OCI-LY7 (cell line): ENCODE results near the gene RNF182.

Experiments used
- EZH2phosphoT487 ChIP-seq: fragments of 200-600 bp; sonication (generic); IDR thresholded peaks from 2 replicates; pipeline ENCODE4 v1.6.1; 2018; ENCODE audit warnings: low read depth, borderline replicate concordance, mild to moderate bottlenecking, mixed run types, antibody characterized with exemption, low read length, moderate library complexity, mixed read lengths
- TF ChIP-seq, protein P1 (sequence below): fragments of 200-600 bp; sonication (generic); conservative IDR thresholded peaks from 2 replicates; pipeline ENCODE4 v1.5.1; 2014; ENCODE audit warnings: mild to moderate bottlenecking, antibody characterized with exemption, low read length, moderate library complexity, mixed read lengths

DNA sequence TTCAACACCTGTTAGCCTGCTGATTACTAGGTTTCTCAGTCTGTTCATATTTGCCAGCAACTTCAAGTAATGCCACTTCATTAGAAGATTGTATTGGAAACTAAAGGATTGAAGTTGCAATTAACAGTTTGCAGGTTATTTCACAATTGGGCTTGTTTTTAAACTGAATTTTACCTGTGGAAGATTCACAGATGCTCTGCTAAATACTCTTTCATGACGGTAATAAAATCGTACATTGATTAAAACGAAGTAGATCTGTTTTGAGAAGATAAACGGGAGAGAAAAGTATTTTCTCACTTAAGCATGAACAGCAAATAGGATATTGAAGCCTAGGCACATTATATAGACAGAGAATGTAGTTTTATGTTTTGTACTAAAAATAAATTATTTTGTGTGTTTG is 1.6 kb downstream of the RNF182 start:
- TF ChIP-seq, protein P1, sequence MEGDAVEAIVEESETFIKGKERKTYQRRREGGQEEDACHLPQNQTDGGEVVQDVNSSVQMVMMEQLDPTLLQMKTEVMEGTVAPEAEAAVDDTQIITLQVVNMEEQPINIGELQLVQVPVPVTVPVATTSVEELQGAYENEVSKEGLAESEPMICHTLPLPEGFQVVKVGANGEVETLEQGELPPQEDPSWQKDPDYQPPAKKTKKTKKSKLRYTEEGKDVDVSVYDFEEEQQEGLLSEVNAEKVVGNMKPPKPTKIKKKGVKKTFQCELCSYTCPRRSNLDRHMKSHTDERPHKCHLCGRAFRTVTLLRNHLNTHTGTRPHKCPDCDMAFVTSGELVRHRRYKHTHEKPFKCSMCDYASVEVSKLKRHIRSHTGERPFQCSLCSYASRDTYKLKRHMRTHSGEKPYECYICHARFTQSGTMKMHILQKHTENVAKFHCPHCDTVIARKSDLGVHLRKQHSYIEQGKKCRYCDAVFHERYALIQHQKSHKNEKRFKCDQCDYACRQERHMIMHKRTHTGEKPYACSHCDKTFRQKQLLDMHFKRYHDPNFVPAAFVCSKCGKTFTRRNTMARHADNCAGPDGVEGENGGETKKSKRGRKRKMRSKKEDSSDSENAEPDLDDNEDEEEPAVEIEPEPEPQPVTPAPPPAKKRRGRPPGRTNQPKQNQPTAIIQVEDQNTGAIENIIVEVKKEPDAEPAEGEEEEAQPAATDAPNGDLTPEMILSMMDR: no peak
- no peak for TF ChIP-seq EZH2phosphoT487
